Tibial artery (tissue), 4 donors: Measurements from ENCODE around the gene TMEM178A.

ENCODE experiments used
- DNase-seq, 2 donors: peaks; one replicate each; pipeline ENCODE4 v3.0.0-alpha.2; 2019
- H3K27ac ChIP-seq, 2 donors: fragments of 200-600 bp; sonication (generic) in 1 of 2; 1 replicate in 1 of 2; 2 replicates in 1 of 2; pipeline ENCODE4 v1.5.1; 2018 to 2019; ENCODE audit warnings: mild to moderate bottlenecking in 1 of 2
- H3K27me3 ChIP-seq, 2 donors: fragments of 200-600 bp; sonication (generic) in 1 of 2; one replicate each; pipeline versions ENCODE4 v1.5.1 to v1.6.0; 2016 to 2019
- H3K36me3 ChIP-seq, 3 donors: fragments of 200-600 bp; sonication (generic) in 2 of 3; one replicate each; pipeline ENCODE4 v1.5.1; 2016 to 2019; ENCODE audit warnings: mild to moderate bottlenecking in 2 of 3
- H3K4me1 ChIP-seq, 4 donors: fragments of 200-600 bp; sonication (generic) in 2 of 4; 1 replicate in 3 of 4; 2 replicates in 1 of 4; pipeline ENCODE4 v1.5.1; 2016 to 2019
- H3K4me3 ChIP-seq, 2 donors: fragments of 200-600 bp; sonication (generic) in 1 of 2; 1 replicate in 1 of 2; 2 replicates in 1 of 2; pipeline ENCODE4 v1.5.1; 2018 to 2019; ENCODE audit warnings: mild to moderate bottlenecking in 2 of 2
- H3K9me3 ChIP-seq, 3 donors: fragments of 200-600 bp; sonication (generic) in 1 of 3; one replicate each; pipeline ENCODE4 v1.5.1; 2016 to 2019
- CTCF ChIP-seq, 2 experiments: fragments of 200-600 bp in 1 of 2; fragments of 450-650 bp in 1 of 2; IDR thresholded peaks; one replicate each; pipeline ENCODE4 v1.5.1; 2017 to 2019; ENCODE audit warnings: antibody characterized with exemption in 2 of 2, mild to moderate bottlenecking in 1 of 2, moderate library complexity in 1 of 2
- intact Hi-C: fragments of 100-400 bp; cut with DNase I; formaldehyde crosslinking; loops from one replicate; pipeline ENCODE4 v1.15.0; 2023; ENCODE audit warnings: low total_unique reads

Gene TMEM178A

DNA sequence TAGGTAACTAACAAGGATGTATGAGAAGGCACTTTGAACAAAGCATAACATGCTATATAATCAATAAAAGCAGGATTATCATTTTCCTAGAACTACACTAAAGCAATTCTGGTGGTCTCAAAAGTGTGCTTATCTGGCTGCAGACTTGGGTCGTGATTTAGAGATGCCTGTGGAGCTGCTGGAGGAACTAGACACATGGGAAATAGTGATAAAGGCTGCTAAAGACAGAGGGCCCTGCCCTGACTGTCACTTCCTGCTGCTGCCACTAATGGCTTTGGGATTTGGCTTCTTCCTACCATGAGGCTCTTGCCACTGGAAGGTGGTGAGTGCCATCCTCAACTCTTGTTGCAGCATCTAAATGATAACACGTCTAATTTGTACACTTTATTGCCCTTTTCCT, 22.5 kb downstream of the TMEM178A start:
- Histone ChIP-seq H3K27ac (no peak overlapping the region), H3K36me3 (no peaks in the 10 kb centered on the region), H3K4me3 (no peak overlapping the region), H3K4me1 (no peaks in the 10 kb centered on the region), H3K27me3 (no peaks in the 10 kb centered on the region), H3K9me3 (peaks cover 0 to 13% (median 0%) of the 10 kb centered on the region in 3 donors)
- intact Hi-C loops = no loop called here
- DNase-seq = no peak
- TF ChIP-seq CTCF (IDR thresholded peaks at IDR 0.05) = no peak

DNA sequence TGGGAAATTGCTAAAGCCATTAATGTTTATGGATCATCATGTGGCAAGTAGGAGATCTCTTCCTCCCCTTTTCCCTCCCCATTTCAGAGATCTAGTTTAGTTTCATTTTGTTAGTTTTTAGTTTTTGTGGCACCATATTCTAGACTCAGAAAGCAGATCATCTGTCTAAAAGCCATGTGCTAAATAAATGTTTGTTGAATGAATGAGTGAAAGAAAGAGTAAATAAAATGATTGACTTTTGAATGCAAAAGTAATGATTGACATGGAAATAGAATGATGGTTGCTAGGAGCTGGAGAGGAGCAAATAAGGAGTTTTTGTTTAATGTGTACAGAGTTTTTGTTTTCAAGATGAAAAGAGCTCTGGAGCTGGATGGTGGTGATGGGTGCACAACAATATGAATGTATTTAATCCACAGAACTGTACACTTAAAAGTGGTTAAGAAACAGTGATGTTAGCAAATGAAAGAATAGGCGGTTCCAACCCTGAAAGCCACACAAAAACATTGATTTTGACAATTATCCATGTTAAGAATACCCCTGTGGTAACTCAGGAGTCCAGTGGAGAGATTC, 23.6 kb downstream of the TMEM178A start:
- Histone ChIP-seq H3K4me3 (no peak overlapping the region), H3K9me3 (peaks cover 0 to 13% (median 0%) of the 10 kb centered on the region in 3 donors), H3K27ac (no peak overlapping the region), H3K27me3 (no peaks in the 10 kb centered on the region), H3K36me3 (no peaks in the 10 kb centered on the region), H3K4me1 (no peaks in the 10 kb centered on the region)
- intact Hi-C loops = no loop called here
- DNase-seq = no peak
- no peak for TF ChIP-seq CTCF (IDR thresholded peaks at IDR 0.05)

- Histone ChIP-seq H3K4me1 (peaks cover 0 to 2% (median 0%) of the 10 kb centered on the region in 4 donors), H3K36me3 (no peaks in the 10 kb centered on the region), H3K9me3 (peaks cover 0 to 13% (median 0%) of the 10 kb centered on the region in 3 donors), H3K27me3 (no peaks in the 10 kb centered on the region), H3K27ac (no peak overlapping the region), H3K4me3 (no peak overlapping the region)
- DNase-seq = no peak
- TF ChIP-seq CTCF (IDR thresholded peaks at IDR 0.05) = no peak
- intact Hi-C loops = no loop called here
Observed at GRCh38 chr2:39689876-39690275, 24.2 kb downstream of the TMEM178A start.

DNA sequence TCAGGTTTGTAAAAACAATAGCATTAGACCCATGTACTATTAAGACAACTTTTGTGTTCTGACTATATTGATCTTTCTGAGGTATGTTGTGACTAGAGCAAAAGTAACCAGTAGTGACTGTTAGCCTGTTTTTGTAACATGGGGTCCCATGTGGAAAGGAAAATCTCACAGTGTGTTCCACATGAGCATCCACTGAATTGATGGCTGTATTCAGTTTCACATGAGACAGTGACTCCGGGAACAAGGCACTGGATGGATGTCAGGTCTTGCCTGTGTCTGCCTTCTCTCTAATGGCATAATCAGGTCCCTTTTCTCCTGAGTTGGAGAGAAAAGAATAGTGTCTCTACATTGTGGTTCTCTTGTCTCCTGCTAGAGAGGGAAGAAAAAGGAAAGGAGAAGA, 27.5 kb downstream of the TMEM178A start:
- Histone ChIP-seq H3K36me3 (no peaks in the 10 kb centered on the region), H3K9me3 (peaks cover 0 to 13% (median 0%) of the 10 kb centered on the region in 3 donors), H3K27me3 (no peaks in the 10 kb centered on the region), H3K4me3 (no peak overlapping the region), H3K4me1 (peaks cover 0 to 33% (median 9%) of the 10 kb centered on the region in 4 donors), H3K27ac (no peak overlapping the region)
- intact Hi-C loops = no loop called here
- DNase-seq = no peak
- no peak for TF ChIP-seq CTCF (IDR thresholded peaks at IDR 0.05)

- intact Hi-C loops = no loop called here
- no peaks in the 10 kb centered on the region for H3K27me3 ChIP-seq
- H3K4me3 ChIP-seq = no peak overlapping the region
- peaks cover 0 to 14% (median 0%) of the 10 kb centered on the region in 3 donors for H3K9me3 ChIP-seq
- H3K4me1 ChIP-seq = peaks cover 0 to 33% (median 9%) of the 10 kb centered on the region in 4 donors
- no peaks in the 10 kb centered on the region for H3K36me3 ChIP-seq
- DNase-seq = no peak
- TF ChIP-seq CTCF (IDR thresholded peaks at IDR 0.05) = no peak
- H3K27ac ChIP-seq = peak overlapping the region in 1 of 2 donors; percentile 38
Observed at GRCh38 chr2:39696101-39696553, 30.4 kb downstream of the TMEM178A start.
